HL-60/S4 (cell line): Measurements from ENCODE around the gene KCNK2.
"Not testable (repeated sequence)": the region's sequence is repeated elsewhere in the genome, so short reads cannot be mapped to it uniquely, and the experiment has no call there.

Experiments
- in situ Hi-C: fragments of 300-500 bp; cut with MboI; formaldehyde crosslinking; loops from 2 replicates; pipeline ENCODE4 v1.14.3; 2022; ENCODE audit warnings: low sequenced_read_pairs

KCNK2 gene

DNA sequence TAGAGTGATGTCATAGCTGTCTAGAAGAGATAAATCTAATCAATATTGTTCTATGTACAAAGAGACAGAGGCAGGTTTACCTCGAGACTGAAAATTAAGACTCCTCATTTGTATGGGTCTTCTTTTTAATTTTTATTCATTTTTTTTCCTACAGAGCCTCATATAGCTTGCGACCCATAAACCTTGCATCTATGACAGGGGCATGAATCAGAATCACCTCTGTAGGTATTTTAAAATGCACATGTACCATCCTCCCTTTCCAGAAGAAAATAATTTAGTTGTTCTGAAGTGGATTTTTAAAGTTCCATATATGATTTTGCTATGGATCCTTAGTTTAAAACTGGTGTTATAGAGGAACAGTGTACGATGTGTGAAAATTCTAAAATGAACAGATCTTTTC lies 64.5 kb downstream of the KCNK2 start:
- in situ Hi-C loops, result no loop called here

DNA sequence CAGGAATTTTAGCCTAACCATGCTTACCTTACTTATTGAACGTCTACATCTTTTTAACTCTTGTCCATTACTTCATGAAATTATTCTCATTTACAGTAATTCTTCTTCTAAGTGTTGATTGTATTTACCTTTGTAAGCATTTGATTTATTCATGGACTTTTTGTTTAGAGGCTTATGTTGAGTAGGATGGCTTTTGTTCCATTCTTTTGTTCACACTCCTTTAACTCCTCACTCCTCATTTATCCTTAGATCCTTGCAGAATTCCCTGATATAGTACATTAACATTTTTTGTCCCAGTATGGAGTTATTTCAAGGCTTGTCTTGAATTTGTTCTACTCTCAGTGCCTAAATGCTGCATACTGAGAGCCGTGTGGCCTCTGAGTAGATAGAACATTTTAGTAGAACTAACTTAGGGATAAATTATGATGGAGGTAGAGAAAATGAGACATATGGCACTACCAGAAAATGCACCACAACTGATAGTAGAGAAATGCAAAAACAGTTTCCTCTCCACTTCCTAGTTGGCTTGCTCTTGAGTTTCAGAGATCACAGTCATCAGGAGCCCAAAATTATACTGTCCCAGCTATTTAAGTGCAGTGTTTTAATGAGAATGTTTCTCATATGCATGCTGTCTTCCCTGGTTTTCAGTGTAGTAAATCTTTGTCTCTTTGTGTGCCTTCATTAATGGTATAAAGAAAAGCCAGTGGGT lies 69.5 kb downstream of the KCNK2 start:
- in situ Hi-C loops, result no loop called here

DNA sequence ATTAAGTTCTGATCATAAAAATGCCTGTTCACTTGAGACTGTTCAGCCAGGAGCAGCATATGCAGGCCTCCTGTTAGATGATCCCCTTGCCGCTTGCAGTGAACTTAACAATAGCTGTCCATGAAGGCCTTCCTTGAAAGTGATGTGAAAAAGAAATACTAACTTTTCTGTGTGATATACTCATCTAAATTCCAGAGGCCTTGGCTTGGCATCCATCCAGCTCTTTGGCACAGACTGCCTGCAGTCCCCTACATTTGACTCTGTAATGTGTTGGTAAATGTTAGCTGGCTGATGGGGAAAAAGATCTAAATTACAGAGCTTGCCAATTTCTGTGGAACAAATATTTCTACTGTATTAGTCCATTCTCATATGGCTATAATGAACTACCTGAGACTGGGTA lies 73.7 kb downstream of the KCNK2 start:
- in situ Hi-C loops, result no loop called here

DNA sequence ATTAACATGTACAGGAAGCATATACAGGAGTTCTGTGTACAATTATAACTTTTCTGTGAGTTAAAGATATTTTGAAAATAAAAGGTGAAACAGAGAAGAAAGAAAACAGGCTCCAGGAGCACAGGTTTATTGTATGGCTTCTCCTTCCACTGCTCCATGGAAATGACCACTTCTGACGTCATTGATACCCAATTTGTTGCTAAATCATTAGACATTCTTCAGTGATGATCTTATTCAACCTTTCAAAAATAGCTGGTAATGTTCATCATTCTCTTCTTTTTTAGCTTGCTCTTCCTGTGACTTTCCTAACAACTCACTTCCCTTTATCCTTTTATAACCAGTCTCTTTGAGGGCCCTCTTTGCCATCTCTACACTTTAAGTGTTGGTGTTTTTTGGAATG lies 77.8 kb downstream of the KCNK2 start:
- in situ Hi-C loops, result no loop called here

DNA sequence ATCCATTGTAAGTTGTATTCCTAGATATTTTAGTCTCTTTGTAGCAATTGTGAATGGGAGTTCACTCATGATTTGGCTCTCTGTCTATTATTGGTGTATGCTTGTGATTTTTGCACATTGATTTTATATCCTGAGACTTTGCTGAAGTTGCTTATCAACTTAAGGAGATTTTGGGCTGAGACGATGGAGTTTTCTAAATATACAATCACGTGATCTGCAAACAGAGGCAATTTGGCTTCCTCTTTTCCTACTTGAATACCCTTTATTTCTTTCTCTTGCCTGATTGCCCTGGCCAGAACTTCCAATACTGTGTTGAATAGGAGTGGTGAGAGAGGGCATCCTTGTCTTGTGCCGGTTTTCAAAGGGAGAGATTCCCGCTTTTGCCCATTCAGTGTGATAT lies 80.6 kb downstream of the KCNK2 start:
- in situ Hi-C loops, result not testable (repeated sequence)

DNA sequence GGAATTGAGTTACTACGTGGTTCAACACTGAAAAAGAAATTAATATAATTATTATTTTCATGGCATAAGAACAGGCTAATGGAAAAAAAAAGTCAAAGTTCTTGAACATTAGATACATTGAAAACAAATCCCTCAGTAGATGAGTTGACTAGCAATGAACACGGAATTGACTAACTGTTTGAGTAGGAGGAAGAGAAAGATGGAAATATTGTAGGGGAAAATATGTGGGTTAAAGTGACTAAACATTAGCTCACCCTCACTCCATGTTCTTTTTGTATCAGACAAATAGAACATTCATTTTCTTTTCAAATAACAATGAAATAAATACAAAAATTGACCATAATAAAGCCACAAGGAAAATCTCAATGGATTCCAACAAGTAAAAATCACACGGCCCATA lies 84.3 kb downstream of the KCNK2 start:
- in situ Hi-C loops, result no loop called here

DNA sequence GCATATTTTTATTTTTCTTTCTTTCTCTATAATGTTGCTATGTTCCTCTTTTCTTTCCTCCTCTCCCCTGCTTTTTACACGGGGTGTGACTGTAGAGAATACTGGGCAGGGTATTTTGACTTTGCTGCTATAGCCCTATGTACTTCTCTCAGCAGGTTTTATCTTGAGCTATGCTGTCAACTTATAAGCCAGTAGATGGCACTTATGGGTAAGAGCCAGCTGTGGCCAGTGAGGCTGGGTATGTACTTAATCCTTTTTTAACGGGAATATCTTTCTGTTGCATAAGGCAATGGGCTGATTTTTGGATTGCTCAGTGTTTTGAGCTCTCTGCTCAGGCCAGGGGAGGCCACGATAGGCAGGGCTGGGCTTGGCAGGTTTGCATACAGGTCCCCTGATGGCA lies 99.0 kb downstream of the KCNK2 start:
- in situ Hi-C loops, result no loop called here

DNA sequence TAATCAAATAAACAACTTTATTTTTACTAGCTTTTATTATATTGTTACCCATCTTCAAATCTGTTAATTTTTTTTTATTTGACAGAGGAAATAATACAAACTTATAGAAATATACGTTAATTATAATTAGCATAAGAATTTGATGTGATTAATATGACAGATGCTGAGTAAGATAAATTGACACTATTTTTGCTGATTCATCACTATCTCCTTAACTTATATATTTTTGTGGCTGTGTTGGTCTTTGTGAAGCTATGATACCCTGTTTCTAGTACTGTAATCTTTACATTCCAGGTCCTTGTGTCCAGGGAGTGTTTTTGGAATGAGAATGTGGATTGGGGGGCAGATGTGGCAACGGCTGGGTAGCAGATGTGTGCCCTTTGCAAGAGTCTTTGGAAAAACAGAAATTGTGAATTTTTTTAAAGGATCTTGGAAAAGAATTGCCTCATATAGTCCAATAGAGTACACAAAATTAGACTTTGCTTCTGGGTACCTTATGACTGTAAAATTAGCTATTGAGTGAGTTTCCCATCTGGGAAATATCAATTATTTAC lies 102.6 kb downstream of the KCNK2 start:
- in situ Hi-C loops, result no loop called here

DNA sequence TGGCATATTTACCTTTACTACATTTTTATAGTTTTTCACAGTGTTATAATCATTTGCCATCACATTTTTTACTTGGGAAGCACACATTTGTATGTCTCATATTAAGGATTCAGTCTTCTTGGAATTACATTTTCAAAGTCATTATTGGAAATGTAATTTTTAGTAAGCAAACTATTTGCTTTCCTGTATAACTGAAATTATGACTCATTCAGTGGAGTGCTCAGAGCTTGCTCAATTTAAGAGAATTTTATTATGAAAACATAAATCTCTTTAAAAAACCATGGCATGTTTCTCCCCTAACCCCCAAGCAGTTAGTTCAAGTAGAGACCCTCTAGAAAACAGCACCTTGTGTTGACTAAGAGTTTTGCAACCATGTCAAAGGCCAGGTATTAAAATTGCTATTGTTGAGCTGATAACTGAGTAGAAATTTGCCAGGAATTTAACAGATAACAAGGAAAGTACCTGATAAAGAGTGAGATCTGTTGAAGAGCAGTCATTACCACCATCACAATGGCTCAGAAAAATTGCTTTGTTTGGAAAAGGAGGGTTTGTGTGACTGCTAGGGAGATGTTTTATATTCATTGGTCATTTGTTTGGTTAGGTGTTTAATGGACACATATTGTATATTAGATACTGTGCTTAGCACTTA lies 105.9 kb downstream of the KCNK2 start:
- in situ Hi-C loops, result no loop called here

DNA sequence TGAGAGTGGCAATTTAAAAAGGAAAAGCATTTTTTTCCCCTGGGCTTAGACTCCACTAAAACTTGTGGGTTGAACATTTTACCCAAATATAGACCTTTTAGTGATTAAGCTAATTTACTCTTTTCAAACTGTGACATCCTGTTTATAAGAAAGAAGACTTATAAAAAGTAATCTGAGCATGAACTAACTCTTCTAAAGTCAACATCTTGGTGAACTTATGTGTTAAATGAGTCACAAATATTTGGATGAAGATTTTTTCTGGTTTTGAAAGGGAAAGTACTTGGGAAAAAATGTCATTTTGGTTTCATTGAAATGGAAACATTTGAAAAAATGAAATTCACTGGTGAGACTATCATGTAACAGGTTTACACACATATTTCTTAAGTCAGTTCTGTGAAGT lies 109.8 kb downstream of the KCNK2 start:
- in situ Hi-C loops, result no loop called here

DNA sequence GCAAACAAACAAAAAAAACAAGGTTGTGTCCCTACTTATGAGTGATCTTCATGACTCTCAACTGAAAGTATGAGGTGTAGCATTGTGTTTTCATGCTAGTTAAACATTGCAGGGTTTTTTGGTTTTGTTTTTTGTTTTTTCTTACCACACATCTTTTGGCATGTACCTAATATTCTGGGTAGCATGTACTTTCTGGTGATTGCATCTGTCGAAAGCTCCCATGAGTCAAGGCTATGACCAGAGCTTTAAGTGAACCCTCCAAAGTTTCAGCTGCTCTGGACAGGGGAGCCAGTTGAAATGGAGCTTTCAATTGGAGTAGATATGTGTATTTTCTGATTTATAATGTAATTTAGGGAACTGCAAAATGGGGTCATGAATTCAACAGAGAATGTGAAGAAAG lies 115.5 kb downstream of the KCNK2 start:
- in situ Hi-C loops, result no loop called here

DNA sequence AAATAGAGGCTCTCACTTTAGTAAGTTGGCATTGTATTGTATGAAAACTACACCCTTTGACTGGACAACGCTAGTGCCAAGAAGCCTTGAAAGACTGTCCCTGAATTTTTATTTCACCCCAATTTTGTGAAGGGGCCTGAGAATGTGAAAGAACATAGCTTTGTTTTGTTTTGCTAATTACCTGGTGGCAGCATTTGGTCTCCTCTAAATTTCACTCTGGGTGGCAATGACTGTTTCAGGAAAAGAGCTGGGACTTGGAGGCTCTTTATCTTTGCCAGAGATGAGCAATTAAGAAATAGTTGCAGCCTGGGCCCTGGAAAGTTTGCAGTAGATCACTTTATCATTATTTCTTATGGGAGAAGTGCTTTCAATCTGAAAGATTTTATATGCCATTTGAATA lies 117.6 kb downstream of the KCNK2 start:
- in situ Hi-C loops, result no loop called here

DNA sequence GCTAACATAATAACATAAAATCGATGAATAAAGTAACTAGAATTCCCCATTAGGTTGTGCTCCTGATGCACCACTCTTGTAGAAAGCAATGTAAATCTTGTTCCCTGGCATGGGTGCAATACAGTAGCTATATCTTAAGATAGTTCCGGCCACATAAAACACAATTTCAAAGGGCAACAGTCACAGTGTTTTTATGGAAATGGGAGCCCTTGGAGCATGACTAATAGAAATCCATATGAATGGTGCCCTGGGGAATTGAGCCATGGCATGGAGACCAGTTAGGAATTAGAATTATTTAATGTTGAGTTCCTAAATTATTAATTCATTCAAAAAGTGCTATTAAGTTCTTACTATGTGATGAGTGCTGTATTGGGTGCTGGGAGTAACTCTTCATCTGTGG lies 118.7 kb downstream of the KCNK2 start:
- in situ Hi-C loops, result no loop called here

DNA sequence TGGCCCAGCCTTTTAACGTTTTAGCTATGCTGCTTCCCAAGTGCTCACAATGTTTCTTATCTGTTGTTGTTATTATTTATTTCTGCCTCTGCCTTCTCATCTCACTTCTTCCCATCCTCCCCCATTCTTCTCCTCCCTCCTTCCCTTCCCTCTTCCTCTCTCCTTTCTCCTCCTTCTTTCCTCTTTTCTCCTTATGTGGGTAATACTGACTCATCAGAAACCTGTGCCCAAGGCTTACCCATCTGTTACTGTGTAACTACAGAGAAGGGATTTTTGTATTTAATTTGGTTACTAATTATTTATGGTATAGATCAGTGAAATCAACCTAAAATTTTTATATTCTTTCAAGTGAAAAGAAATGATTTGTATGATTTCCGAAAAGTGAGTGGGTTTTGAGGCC lies 120.3 kb downstream of the KCNK2 start:
- in situ Hi-C loops, result no loop called here

DNA sequence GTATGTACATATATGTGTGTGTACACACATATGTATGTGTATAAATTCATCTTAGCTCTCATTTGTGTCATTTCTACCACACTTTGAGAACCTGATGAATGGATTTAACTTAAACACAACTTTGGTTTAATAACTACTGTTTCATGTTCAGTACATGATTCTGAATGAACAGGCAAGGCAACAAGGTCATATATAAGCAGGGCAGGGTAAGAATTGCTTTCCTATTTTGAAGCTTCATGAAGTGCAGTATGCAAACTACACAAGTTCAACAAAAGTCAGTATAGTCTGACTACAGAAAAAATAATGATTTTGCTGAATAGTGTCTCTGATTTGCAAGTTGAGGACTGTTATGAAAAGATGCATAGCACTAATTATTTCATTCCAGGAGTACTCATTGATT lies 127.6 kb downstream of the KCNK2 start:
- in situ Hi-C loops, result no loop called here

DNA sequence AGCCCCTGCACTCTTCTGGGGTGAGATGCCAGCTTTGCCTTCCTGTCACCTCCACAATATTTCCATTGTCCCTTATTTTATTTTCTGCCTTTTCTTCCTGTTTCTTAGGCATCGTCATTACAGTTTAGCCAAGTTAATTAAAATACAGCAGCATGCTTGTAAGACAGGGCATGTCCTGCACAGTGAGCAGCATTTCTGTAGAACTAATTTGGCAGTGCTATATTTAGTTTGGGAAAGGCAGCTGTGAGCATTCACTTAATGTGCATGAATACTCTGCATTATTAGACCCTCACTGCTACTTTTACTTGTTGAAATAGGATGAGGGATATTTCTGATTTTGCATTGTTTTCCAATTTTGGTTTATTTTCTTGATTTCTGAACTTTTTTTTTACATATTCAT lies 133.3 kb downstream of the KCNK2 start:
- in situ Hi-C loops, result no loop called here

DNA sequence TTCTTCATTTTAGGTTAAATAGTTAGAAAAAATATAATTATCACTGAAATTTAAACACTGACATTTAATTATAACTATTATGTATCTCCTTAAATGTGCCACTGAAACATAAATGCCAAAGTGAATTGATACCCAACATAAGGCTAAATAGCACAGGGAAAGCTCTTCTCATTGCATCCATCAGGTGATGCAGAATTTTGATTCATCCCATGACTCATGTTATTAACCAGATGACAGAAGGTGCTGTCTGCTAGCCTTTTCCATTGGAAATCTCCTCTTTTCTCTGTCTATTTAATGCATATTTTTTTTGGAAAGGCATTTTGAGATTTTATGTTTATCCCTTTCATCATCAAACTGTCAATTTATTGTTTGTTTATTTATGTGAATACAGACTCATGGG lies 136.8 kb downstream of the KCNK2 start:
- in situ Hi-C loops, result no loop called here

DNA sequence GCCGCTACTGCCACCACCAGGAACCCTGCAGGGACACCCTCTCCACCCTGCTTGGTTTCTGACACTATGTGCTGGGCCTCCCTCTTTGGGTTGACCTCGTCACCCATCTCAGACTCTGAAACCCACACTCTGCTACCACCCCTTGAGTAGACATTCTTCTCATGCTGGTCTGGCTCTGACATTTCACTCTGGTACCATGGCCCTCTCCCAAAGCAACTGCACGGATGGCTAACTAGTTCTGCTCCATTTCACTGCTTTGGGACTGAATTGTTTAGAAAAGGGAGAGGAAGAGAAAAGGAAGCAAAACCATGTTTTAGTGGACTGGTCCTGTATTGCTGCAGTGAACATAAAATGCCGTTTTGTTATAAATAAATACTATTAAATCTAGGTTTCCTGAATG lies 137.8 kb downstream of the KCNK2 start:
- in situ Hi-C loops, result no loop called here

DNA sequence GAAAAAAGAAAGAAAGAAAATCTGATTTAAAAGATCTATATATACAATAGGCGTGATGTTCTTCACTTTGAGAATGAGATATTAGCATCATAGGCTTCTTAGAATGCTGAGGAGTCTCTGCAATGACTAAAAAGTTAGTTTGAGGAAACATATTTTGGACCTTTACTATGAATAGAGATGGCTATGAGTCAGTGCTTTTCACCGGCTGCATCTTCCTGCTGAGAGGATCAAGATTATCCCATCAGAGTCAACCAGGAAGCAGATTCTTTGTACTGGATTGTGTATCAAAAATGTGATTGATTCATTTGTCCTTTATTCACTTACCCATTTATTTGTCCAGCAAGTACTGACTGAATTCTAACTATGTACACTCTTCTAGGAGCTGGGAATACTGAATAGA lies 144.2 kb downstream of the KCNK2 start:
- in situ Hi-C loops, result no loop called here

DNA sequence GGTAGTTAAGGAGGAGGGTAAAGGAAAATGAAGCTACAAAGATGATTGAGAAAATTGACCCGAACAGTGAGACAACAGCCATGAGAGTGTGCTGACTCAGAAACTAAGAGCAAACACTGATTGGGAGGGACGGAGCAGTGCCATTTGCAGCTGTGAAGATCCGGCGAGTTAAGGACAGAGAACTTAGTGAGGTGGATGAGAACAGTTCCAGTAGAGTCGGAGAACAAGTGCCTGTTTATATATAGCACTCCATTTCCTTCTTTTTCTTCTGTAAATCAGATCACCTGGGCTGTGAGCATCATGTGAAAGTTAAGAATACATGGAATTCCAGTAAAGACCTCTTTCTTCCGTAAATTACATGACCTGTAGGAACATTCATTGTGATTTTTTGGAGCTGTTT lies 145.7 kb downstream of the KCNK2 start:
- in situ Hi-C loops, result no loop called here

DNA sequence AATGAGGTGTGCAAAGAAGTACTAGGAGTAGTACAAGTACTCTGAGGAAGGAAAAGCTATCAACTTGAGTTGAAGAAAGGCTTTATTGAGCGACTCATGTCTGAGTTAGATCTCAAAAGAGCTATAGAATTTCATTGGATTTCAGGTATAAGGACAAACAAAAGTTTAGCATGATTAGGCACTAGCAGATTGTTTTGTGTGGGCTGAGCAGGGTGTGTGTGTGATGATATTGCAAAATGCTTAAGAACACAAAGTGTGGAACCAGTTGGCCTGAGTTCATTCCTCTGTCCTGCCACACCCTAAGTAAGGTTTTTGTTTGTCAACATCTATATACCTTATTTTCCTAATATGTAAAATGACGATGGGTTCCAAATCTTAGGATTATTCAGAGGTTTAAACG lies 158.9 kb downstream of the KCNK2 start:
- in situ Hi-C loops, result no loop called here

DNA sequence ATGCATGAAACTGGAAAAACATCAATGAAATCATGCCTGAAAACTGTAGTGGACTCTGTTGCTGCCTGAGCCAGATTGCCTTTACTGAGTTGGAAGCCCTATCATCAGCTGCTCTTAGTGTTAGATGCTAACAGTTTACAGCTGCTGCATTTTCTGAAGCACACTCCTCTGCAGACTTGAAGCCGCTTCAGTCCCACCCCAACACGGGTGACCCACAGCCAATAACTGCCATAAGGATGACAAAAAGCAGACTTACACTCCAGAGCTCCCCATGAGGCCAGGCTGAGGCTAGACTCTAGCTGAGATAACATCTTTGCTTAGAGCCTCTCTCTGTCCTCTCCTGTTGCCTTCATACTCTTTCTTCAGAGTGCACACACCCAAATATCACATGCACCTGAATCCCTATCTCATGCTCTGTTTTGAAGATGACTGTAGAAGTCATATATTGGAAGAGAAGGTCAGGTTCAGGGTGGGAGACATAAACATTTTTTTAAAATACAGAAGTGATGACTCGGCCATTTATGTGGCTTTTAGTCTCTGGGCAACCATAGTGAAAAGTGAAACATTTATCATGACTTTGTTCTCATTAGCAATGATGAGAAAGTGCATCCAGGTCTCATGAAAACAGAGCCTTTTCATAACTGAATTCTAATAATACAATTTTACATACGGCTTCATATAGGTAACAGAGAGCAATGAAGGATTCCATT lies 161.0 kb downstream of the KCNK2 start:
- in situ Hi-C loops, result no loop called here
